ENCODE data around the gene GALC. TPM values are rescaled to one million over a fixed set of nuclear protein-coding genes. Genes with fewer than 3 reads are reported as not detected.

GALC gene
- total RNA-seq, 1 donor from 2014 or later = 9.8 TPM

DNA sequence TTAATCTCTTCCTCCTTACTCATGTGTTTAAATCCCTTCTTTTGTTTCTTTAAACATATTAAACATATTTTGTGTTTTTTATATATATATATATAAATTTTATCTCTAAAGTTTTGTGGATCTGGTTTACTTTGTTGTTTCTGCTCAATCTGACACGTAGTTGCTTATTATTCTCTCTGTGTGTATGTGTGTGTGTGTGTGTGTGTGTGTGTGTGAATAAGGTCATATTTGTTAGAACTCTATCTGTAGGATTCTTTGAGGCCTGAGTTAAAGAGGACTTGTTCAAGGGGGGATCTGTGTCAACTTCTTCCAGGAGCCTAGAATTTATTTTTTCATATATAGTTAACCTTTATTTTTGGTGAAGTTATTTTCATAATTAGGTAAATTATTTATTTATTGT, 14.6 kb upstream of the GALC start:
- no peak for DNase-seq (ENCODE audit: low read depth in 2 of 2)

DNA sequence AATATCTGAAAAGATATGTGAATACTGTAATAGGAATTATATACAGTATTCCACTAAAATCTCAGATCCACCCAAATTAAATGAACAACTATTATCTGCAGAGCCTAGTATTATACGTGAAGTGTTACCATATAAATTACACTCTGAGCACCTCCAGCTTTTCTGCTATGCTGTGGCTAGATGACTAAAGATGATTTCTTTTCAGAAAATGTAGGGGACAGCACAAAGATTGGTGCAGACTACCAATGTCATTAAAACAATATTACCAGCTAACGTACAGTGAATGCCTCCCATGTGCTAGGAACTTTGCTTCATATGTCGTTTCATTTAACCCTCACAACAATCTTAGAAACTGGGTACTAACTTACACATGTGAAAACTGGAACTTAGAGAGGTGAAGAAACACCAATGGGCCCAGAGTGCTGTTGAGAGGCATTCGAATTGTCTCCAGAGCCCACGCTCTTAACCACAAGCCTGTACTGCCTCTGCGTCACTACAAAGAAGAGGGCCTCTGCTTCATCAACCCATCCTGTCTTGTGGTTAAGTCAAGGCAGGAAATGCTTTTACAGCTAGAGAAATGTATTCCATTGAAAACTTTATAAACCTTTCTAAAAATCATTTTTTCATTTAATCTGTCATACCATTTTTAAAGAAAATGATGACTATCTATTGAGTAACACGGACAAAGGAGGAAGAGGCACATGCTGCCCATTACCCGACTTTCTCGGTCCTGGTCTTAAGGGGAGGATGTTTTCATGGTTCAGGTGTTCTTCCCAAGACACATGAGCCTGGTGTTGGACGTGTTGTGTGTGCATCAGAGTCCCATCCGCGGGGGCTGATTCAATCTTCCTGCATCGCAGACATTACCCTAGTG, 13.2 kb upstream of the GALC start:
- no peak for DNase-seq (ENCODE audit: low read depth in 2 of 2)

DNA sequence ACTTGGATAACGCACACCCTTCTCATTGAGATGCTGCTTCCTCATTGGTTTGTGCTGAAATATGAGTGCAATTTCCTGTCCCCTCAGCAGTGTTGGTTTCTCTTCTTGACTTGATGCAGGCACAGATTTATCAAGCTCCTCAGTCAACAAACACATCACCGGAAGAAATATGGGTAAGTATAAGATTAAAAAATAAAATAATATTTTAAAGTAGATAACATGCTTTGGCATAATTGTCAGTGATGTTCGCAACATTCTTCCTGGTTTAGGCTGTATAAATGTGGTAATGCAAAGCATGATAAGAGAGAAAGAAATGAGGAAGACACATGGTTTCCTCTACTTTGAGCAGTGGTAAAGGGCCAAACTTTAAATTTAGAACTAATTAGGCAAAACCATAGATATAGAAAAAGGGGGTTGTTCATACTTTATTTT, 12.1 kb upstream of the GALC start, which contains the start of gene GPR65:
TSS of gene GPR65 (plus strand) at position 86 of the 432 bp plus-strand sequence. CDS start 5,713 bp downstream, outside the sequence.
- no peak for DNase-seq (ENCODE audit: low read depth in 2 of 2)

DNA sequence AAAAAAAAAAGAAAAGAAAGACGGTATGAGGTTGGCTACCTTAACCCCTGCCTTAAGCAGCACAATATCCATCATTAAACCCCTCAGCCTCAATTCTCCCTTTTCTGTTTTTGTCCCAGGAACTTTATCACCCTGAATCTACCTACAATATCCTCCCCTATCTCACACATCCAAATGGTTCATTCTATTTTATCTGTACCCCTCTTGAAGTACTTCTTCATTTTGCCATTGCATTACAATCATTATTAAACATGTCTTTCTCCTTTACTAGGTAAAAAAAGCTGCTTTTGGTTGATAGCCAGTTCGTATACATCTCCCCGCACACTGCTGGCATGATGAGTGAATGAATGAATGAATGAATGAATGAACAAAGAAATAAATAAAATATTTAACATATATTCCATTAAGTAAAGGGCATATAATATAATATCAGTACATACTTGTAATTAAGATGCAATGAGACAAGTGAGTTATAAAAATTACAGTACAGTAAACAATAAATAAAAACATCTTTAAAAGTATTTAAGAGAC, 11.6 kb upstream of the GALC start:
- DNase-seq (ENCODE audit: low read depth in 2 of 2) = no peak

DNA sequence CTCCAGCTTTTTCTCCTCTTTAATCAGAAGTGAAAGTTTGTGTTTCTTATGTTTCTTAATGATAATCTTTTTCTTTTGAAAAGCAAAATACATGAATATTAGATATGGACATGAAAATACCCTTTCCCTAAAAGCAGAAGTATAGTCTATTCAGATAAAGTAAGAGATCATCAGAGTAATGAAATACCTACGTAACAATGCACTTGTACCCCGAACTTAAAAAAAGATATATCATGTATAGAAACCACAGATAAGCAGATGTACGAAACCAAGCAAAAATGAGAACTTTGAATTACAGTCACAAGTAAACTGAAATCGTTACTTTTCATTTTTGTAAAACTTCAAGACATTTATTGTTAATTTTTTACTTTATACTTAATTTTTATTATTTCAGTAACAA, 10.4 kb upstream of the GALC start:
- no peak for DNase-seq (ENCODE audit: low read depth in 2 of 2)

DNA sequence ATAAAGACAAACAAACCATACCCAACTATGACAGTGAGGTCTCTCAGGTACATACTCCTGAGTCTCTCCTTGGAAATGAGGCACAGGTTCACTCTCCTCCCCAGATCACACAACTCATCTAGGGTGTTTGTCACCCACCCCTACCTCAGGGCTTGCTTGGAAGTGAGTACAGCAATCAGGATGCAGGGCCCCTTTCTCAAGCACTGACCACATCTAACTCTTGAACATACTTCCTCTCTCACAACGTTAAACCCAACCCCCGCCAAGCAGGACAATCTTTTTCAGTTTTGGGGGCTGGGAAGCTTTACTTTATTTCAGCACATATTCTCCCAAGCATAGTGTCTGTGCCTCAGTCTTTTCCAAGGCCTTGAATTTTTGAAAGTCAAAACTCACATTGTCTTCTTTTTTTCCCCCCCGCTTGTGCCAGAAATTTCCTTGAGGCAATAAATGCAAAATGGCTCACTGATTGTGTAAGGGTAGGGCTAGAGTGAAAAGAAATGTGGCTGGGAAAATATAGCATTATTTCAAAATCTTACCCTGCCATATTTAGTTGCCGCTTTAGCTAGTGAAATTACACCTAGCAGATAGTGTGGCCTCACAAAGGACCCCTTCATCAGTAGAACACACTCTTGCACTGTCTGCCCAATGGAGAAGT, 9.6 kb upstream of the GALC start:
- DNase-seq (ENCODE audit: low read depth in 2 of 2) = no peak

DNA sequence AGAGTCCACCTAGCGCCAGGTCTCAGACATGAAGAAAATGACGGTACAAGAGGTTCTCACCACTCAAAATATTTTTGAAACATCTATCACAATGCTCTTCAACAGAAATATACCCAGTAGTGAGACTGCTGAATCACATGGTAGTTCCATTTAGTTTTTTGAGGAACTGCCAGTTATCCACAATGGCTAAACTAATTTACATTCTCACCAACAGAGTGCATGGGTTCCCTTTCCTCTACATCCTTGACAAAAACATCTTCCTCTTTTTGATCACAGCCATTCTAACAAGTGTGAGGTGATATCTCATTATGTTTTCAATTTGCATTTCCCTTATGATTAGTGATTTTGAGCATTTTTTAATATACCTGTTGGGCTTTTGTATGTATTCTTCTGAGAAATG, 6.3 kb upstream of the GALC start:
- DNase-seq (ENCODE audit: low read depth in 2 of 2) = no peak

DNA sequence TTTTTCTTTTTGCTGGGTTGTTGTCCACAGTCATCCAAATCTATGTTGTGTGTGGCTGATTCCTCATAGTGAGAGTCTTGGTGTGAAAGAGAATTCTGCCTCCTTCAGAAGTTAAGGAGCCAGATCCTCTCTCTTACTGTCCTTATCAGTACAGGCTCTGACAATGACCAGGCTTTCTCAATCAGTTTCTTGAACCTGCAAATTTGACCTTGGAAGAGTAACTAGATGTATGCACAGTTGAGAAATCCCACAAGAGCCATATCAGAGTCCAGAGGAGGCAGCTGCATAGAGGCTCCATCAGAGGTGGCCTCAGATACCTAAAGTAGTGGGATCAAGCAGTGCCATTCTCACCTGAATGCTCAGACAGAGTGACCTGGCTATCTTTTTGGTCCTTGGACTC, 5.5 kb upstream of the GALC start:
- no peak for DNase-seq (ENCODE audit: low read depth in 2 of 2)

DNA sequence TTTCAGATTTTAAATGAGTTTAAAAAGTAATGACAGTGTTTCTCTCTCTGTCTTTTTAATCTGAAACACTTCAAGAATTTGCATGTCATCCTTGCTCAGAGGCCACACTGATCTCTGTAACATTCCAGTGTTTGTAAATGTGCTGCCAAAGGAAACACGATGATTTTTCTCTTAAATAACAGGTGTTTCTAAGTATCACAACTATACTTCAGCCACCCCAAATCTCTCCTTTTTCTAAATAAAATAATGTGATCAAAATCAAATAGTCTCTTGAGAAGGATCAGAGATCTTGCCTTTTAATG, 3.3 kb upstream of the GALC start:
- no peak for DNase-seq (ENCODE audit: low read depth in 2 of 2)

DNA sequence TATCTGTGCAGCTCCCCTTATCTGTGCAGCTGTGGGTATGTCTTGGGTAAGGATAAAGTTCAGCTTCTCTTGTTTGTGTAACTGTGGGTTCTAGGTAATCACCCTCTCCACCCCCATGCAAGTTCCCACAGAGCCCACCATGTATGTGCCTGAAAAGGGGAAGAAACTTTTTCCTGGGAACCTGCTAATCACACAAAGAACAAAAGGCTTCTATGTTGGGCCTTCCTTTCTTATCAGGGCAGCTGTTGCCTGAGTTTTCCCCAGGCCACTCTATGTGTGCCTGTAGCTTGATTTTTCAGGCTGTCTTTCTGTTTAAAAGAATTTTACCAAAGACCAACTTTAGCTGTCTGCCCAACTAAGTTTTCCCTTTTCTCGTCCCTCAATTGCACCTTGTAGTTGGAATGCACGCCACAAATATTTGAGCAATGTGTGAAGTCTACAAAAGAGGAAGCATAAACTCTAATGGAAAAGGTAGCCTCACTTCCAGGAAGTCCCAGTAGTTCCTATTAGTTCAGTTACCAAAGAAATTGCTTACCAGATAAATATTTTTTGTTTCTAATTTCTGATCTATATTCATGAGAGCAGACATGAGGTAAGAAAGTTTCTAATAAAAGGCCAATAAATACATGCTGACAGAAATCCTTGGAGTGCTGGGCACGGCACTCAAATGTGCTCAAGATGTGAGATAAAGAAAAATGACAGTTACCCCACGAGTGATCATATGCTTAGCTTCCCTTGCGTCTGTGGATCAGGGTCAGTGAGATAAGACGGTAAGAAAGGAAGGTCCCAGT, 2.7 kb upstream of the GALC start:
- no peak for DNase-seq (ENCODE audit: low read depth in 2 of 2)

DNA sequence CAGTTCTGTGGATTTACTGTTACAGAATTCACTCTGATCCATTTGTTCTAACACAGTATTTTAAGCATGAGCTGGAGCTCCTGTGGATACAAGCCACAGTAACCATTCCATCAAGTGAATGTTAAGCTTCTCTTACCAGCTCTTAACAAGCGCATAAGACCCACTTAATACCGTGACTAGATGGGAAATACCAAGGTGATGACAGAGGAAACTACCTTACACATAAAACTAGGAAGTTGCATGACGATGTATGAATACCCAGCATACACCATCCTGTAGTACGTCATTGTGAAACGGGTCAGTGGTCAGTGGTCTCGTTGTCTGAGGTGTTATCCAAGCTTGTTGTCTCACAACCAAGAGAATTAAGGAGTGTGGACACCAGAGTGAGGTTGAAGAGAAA, 2.0 kb upstream of the GALC start:
- no peak for DNase-seq (ENCODE audit: low read depth in 2 of 2)

DNA sequence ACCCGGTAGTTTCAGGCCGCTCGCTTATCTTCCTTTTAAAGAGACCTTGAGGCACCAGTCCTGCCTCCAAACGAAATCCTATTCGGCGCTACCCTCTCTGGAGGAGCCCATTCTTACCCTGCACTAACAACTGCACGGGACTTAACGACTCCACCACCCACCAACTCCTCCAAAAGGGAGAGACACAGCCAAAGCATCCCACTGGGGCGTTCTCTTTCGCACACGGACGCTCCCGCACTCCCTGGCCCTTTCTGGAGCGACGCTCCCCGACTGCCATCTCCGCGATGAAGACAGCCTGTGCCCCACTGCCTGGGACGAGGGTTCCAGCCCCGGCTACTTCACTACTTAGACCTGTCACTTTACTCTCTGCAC, 650 bp downstream of the GALC start:
- DNase-seq (ENCODE audit: low read depth in 2 of 2) = no peak

DNA sequence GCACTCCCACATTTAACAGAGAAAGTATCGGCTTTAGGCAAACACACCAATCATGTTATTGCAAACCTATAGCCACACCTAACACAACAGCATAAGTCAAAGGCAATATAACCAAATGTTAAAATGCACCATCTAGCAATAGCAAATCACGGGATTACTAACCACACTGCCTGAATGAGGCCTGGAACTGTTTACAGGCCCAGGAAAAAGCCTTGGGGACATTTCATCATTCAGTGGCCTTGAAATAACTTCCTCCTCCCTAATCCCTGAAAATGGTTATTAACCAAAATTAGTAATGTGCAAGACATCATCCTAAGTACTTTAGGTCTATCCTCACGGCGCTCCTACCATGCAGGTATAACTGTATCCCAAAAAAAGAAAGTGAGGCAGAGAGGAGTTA, 2.3 kb downstream of the GALC start:
- no peak for DNase-seq (ENCODE audit: low read depth in 2 of 2)

DNA sequence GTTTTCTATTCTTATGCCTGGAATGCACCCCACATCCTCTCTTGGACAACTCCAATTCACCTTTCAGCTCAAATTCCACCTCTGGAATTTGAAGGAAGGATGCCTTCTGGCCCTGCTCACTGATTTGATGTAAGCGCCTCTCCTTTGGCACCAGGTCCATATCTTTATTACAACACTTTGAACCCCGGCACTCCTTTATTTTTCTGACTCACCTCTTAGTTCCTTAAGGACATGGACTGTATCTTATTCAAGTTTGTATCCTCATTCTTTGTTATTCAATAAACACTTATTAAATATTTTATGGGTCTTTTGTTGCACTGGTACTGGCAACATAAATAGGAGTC, 3.1 kb downstream of the GALC start:
- DNase-seq (ENCODE audit: low read depth in 2 of 2) = no peak

DNA sequence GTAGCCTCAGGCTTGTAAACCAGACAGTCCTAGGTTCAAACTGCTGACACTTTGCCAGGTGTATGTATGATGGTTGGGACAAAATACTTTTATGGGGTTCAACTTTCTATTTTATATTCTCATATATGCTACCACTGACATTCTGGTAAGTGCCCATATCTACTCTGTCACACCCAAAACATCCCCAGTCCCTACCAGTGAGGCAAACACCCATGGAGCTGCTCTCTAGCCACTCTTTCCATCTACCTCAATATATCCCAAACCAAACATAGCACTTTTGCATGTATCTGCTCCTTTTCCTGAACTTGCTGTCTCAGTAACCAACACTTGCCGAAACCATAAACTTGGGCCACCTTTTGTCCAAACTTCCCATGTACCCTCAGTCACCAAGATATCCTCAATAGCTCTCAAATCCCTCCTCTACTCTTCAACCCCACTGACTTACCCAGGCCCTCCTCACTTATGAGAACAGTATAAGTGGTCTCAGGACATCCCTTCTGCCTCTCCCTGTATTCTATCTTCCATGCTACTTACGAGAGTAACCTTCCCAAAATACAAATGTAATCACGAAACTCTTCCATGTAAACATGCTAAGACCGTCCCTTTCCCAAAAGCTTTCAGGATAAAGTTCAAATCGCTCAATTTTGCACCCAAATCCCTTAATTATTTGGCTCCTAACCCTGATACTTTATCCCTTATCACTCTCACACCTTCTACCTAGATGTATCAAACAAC, 3.6 kb downstream of the GALC start:
- no peak for DNase-seq (ENCODE audit: low read depth in 2 of 2)

DNA sequence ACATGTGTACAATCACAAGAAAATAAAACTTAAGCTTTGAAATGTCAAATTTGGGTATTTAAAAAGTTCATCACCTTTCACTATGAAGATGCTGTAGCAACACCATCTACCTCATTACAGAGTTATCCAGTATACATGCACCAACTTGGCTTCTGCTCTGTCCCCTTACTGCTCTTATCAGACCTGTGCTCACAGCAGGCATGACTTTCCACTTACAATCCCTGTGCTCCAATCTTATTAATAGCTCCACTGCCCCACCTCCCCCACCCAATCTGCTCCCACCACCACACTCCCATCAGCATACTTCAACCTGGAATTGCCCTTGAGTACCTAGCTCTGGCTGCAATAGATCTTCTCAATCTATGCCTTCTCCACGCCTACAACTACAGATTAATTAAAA, 13.3 kb downstream of the GALC start:
- no peak for DNase-seq (ENCODE audit: low read depth in 2 of 2)

DNA sequence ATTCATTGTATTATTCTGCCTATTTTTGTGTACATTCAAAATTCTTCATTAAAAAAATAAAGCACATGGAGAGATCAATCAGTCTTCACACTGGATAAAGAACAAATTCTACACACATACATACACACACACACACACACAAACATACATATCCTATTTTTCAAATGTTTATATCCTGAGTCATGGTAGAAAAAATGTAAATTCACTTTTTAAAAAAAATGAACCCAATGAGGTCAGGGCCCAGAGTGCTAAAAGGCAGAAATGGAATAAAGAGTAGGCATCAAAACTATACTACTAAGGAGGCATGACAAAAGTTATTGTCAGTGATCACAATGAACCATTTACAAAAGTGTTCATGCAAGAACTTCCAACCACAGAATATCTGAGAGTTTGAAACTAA, 17.3 kb downstream of the GALC start:
- DNase-seq (ENCODE audit: low read depth in 2 of 2) = no peak

DNA sequence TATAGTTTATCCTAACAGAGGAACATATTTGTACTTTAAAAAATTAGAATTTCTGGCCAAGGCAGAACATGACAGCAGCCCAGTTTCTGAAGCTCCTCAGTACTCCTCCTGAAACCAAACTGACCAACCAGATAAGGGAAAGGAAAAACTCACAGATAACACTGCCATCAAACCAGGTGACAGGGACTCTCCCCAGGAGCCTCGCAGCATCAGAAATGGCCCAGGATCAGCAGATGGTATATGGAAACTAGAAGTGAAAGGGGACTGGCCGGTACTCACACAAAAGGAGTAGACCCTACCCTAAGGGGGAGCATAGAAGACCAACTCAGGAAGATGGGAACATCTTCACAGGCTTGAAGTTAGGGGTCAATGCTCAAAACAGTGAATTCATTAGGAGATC, 22.0 kb downstream of the GALC start:
- no peak for DNase-seq (ENCODE audit: low read depth in 2 of 2)

DNA sequence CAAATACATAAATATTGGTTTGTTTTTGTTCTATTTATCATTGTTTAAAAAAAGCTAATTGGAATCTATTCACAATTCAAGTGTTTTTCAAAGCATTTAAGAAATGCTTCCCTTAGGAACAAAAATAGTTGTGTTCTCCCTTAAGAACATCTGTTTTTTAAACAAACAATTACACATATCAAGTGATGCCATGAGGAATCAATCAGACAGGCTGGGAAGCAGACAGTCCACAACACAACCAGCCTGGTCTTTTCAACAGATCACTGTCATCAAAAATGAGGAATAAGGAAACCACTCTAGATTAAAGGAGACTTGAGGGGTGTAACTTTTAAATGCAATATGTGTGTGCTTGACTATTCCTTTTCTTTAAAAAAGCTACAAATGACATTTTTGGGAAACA, 25.5 kb downstream of the GALC start:
- DNase-seq (ENCODE audit: low read depth in 2 of 2) = no peak

DNA sequence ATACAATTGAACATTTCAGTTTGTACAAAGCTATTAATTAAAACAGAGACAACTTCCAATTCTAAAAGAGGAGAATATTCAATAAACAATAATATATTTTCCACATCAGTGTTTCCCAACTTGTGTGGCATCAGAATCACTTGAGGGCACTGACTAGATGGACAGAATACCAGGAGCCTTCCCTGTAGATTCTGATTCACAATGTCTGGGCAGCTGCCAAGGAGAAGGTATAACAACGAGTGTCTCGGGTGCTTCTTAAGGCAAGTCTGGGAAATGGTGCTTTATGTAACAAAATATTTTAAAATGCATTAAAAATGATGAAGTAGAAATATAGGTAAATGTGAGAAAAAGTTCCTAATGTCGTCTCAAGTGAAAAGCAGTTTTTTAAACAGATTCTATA, 26.2 kb downstream of the GALC start:
- no peak for DNase-seq (ENCODE audit: low read depth in 2 of 2)

DNA sequence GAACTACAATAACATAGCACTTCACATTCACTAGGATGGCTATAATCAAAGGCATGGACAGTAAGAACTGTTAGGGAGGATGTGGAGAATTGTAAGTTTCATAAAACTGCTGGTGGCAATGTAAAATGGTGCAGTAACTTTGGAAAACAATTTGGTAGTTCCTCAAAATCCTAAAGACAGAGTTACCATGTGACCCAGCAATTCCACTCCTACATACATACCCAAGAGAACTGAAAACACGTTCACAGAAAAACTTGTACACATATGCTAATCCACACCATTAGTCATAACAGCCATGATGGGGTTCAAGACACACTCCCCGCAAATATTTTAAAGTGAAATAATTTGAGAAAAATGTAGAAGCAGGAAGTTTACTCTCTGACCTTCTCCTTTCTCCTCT, 31.7 kb downstream of the GALC start:
- no peak for DNase-seq (ENCODE audit: low read depth in 2 of 2)

Measured in dermis microvascular lymphatic vessel endothelial cell (primary cell).